Testis (tissue), 2 donors: ENCODE measurements around the gene PSAPL1.

Experiments
- CTCF ChIP-seq, 3 experiments: fragments of 450-650 bp in 2 of 3; fragments of 200-600 bp in 1 of 3; sonication (generic) in 1 of 3; IDR thresholded peaks; one replicate each; pipeline ENCODE4 v1.5.1; 2016 to 2019; ENCODE audit warnings: antibody characterized with exemption in 3 of 3, mild to moderate bottlenecking in 2 of 3, moderate library complexity in 1 of 3
- POLR2A ChIP-seq: fragments of 450-650 bp; IDR thresholded peaks from one replicate; pipeline ENCODE4 v1.6.1; 2017; ENCODE audit warnings: antibody characterized with exemption, mild to moderate bottlenecking, moderate library complexity

- TF ChIP-seq CTCF (IDR thresholded peaks at IDR 0.05) (no peak), POLR2A (no peak)
These were observed 10.8 kb downstream of the PSAPL1 start for GRCh38 chr4:7423801-7424552.
